B cell (primary cell): ENCODE data around the gene KCTD18.

Source experiments
- EZH2 ChIP-seq: IDR thresholded peaks from 2 replicates; pipeline ENCODE4 v1.6.1; 2012; ENCODE audit warnings: borderline replicate concordance, low read depth, mild to moderate bottlenecking, moderate library complexity, low read length; ENCODE audit not compliant: insufficient read depth, poor library complexity, severe bottlenecking
- TF ChIP-seq, protein P1 (sequence below): fragments of 200-600 bp; IDR thresholded peaks from one replicate; pipeline ENCODE4 v1.8.0; 2022; ENCODE audit warnings: antibody characterized with exemption, mild to moderate bottlenecking

DNA sequence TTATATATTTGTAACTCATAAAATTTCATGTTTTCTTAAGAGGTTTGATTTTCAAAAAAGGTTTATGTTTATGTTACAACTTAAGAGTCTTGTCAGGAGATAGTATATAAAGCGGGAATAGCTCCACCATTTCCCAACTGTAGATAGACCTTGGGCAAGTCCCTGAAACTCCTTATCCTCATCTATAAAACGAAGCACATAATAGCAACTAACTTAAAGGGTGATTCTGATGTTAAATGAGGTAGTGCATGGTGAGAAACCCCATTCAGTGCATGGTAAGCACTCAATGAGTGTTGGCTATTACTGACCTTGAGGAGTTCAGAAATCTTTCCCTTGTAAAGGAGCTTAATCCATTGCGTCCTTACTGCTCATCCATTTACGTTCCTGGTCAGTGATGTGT, 34.1 kb downstream of the KCTD18 start:
- TF ChIP-seq, protein P1, sequence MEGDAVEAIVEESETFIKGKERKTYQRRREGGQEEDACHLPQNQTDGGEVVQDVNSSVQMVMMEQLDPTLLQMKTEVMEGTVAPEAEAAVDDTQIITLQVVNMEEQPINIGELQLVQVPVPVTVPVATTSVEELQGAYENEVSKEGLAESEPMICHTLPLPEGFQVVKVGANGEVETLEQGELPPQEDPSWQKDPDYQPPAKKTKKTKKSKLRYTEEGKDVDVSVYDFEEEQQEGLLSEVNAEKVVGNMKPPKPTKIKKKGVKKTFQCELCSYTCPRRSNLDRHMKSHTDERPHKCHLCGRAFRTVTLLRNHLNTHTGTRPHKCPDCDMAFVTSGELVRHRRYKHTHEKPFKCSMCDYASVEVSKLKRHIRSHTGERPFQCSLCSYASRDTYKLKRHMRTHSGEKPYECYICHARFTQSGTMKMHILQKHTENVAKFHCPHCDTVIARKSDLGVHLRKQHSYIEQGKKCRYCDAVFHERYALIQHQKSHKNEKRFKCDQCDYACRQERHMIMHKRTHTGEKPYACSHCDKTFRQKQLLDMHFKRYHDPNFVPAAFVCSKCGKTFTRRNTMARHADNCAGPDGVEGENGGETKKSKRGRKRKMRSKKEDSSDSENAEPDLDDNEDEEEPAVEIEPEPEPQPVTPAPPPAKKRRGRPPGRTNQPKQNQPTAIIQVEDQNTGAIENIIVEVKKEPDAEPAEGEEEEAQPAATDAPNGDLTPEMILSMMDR = no peak
- TF ChIP-seq EZH2 = no peak
